T-cell (primary cell): Measurements from ENCODE around the gene RNF4. TPM values are rescaled to one million over a fixed set of nuclear protein-coding genes. Genes with fewer than 3 reads are reported as not detected.

ENCODE experiments used
- ATAC-seq, 4 experiments: fragments of 200-7000 bp in 3 of 4; fragments of 150-1000 bp in 1 of 4; cut with Tn5 transposase; replicated peaks in 1 of 4; 1 replicate in 3 of 4; 2 replicates in 1 of 4; pipeline ENCODE4 v1.10.0; 2021; ENCODE audit warnings: moderate library complexity in 3 of 4, mild to moderate bottlenecking in 2 of 4, moderate number of reproducible peaks in 1 of 4
- CTCF ChIA-PET, 2 donors: fragments of 300-600 bp; sonication (Branson Sonifier 250); formaldehyde crosslinking; loops; one replicate each; lab custom pipeline; 2022; ENCODE audit warnings: antibody characterized with exemption in 2 of 2; lab: Charles Lee
- POLR2A ChIA-PET, 2 donors: fragments of 300-600 bp; sonication (Branson Sonifier 250); formaldehyde crosslinking; loops; one replicate each; lab custom pipeline; 2022; ENCODE audit warnings: antibody characterized with exemption in 2 of 2; lab: Charles Lee
- DNase-seq, 35 experiments: peaks; one replicate each; pipeline versions ENCODE4 v3.0.0 to v3.0.0-alpha.2; 2013 to 2023
- H3K27ac ChIP-seq: one replicate; pipeline ENCODE4 v1.5.1; 2013; ENCODE audit warnings: low read length
- H3K27me3 ChIP-seq, 2 experiments: replicated peaks in 1 of 2; 1 replicate in 1 of 2; 2 replicates in 1 of 2; pipeline versions ENCODE4 v1.6.1 to v1.7.0; 2013; ENCODE audit warnings: low read length in 1 of 2, mixed read lengths in 1 of 2; ENCODE audit not compliant: control insufficient read depth in 2 of 2, insufficient read depth in 2 of 2; ENCODE audit errors: extremely low read depth in 1 of 2
- H3K36me3 ChIP-seq, 2 donors: 1 replicate in 1 of 2; 2 replicates in 1 of 2; pipeline versions ENCODE4 v1.6.1 to v1.7.0; 2013; ENCODE audit warnings: low read length in 1 of 2; ENCODE audit not compliant: control insufficient read depth in 2 of 2, insufficient read depth in 1 of 2; ENCODE audit errors: extremely low read depth in 1 of 2
- H3K4me1 ChIP-seq, 2 experiments: 1 replicate in 1 of 2; 2 replicates in 1 of 2; pipeline versions ENCODE4 v1.6.1 to v1.7.0; 2013; ENCODE audit warnings: low read length in 2 of 2, mixed read lengths in 1 of 2; ENCODE audit not compliant: insufficient read depth in 2 of 2, control insufficient read depth in 1 of 2; ENCODE audit errors: extremely low read depth in 1 of 2
- H3K4me3 ChIP-seq, 2 donors: 1 replicate in 1 of 2; 2 replicates in 1 of 2; pipeline versions ENCODE4 v1.5.1 to v1.7.0; 2013; ENCODE audit warnings: mild to moderate bottlenecking in 2 of 2, low read length in 1 of 2, moderate library complexity in 1 of 2; ENCODE audit not compliant: control insufficient read depth in 1 of 2; ENCODE audit errors: extremely low read depth in 1 of 2
- H3K9me3 ChIP-seq: 2 replicates; pipeline ENCODE4 v1.7.0; 2013
- H3K27ac Mint-ChIP-seq, 2 donors: one replicate each; pipeline ENCODE4 v1.8.0; 2020 to 2021; ENCODE audit warnings: mild to moderate bottlenecking in 2 of 2, mixed read lengths in 2 of 2
- H3K27me3 Mint-ChIP-seq, 2 donors: one replicate each; pipeline ENCODE4 v1.8.0; 2021 to 2022; ENCODE audit warnings: mixed read lengths in 2 of 2
- H3K36me3 Mint-ChIP-seq: one replicate; pipeline ENCODE4 v1.8.0; 2021; ENCODE audit warnings: mixed read lengths
- H3K4me1 Mint-ChIP-seq, 3 donors: one replicate each; pipeline ENCODE4 v1.8.0; 2020 to 2022; ENCODE audit warnings: mixed read lengths in 3 of 3, mild to moderate bottlenecking in 1 of 3
- H3K4me3 Mint-ChIP-seq, 3 donors: one replicate each; pipeline ENCODE4 v1.8.0; 2020 to 2022; ENCODE audit warnings: mild to moderate bottlenecking in 3 of 3, mixed read lengths in 3 of 3, moderate library complexity in 3 of 3
- H3K9me3 Mint-ChIP-seq, 3 donors: one replicate each; pipeline ENCODE4 v1.8.0; 2020 to 2022; ENCODE audit warnings: mixed read lengths in 3 of 3
- WGBS: methylation state at CpG from one replicate; pipeline ENCODE4 v1.1.5; 2013; ENCODE audit warnings: missing lambda C conversion rate; ENCODE audit not compliant: insufficient coverage; 5-methylcytosine and 5-hydroxymethylcytosine counted together
- total RNA-seq, 35 experiments: library from RNA in 6 of 35; stranded (reverse) in 6 of 35; fragments of 120-200 nt in 1 of 35; gene quantifications; one replicate each; pipeline versions ENCODE4 v1.2.1 to v1.2.4 and lab custom pipeline; 2013 to 2026

The RNF4 gene
- total RNA-seq, 5 donors from 2014 or later (not counting 1 experiment from before 2014, with no cell fraction given): 89.2 to 107 (median 104) TPM

GRCh38 chr4:2501034-2501594 lies 32.2 kb downstream of the RNF4 start:
- Mint-ChIP-seq H3K4me3 (no peak overlapping the region), H3K9me3 (no peaks in the 10 kb centered on the region), H3K36me3 (peaks cover 36% of the 10 kb centered on the region), H3K4me1 (peaks cover 7% of the 10 kb centered on the region in 3 donors), H3K27ac (peak overlapping the region; percentile 10 to 34), H3K27me3 (no peaks in the 10 kb centered on the region)
- WGBS: 100% methylated on average over 7 of the region's 7 CpGs
- H3K36me3 ChIP-seq: peaks cover 23 to 73% of the 10 kb centered on the region in 2 donors
- ATAC-seq: no peak
- CTCF ChIA-PET: no interaction called here
- H3K27ac ChIP-seq: no peak overlapping the region
- no peaks in the 10 kb centered on the region for H3K9me3 ChIP-seq
- DNase-seq: no peak
- no peak overlapping the region for H3K4me3 ChIP-seq
- POLR2A ChIA-PET: no interaction called here
- H3K4me1 ChIP-seq: no peaks in the 10 kb centered on the region
- H3K27me3 ChIP-seq: no peaks in the 10 kb centered on the region

GRCh38 chr4:2503809-2504208 lies 34.9 kb downstream of the RNF4 start:
- 100% methylated on average over 2 of the region's 5 CpGs for WGBS
- Mint-ChIP-seq H3K9me3 (no peaks in the 10 kb centered on the region), H3K36me3 (peaks cover 36% of the 10 kb centered on the region), H3K27ac (peak overlapping the region in 1 of 2 donors; percentile 72), H3K4me1 (peaks cover 11 to 16% (median 15%) of the 10 kb centered on the region in 3 donors), H3K27me3 (no peaks in the 10 kb centered on the region), H3K4me3 (no peak overlapping the region)
- no peak overlapping the region for H3K27ac ChIP-seq
- ATAC-seq: no peak
- H3K27me3 ChIP-seq: no peaks in the 10 kb centered on the region
- POLR2A ChIA-PET: no interaction called here
- no peak for DNase-seq
- no peaks in the 10 kb centered on the region for H3K9me3 ChIP-seq
- CTCF ChIA-PET: interaction anchor here in 1 of 2 donors (0.6 kb wide), 1 partner anchor 336 kb away, joined by 8 read pairs; no protein-coding TSS in a partner anchor
- H3K4me1 ChIP-seq: peaks cover 0 to 8% of the 10 kb centered on the region in 2 experiments
- H3K4me3 ChIP-seq: no peak overlapping the region
- peaks cover 17 to 69% of the 10 kb centered on the region in 2 donors for H3K36me3 ChIP-seq

GRCh38 chr4:2507259-2507658 lies 38.4 kb downstream of the RNF4 start:
- H3K27me3 Mint-ChIP-seq: no peaks in the 10 kb centered on the region
- POLR2A ChIA-PET: no interaction called here
- no peak overlapping the region for H3K4me3 ChIP-seq
- peaks cover 0 to 36% of the 10 kb centered on the region in 2 experiments for H3K4me1 ChIP-seq
- no peak overlapping the region for H3K27ac Mint-ChIP-seq
- H3K9me3 ChIP-seq: no peaks in the 10 kb centered on the region
- ATAC-seq: no peak
- peaks cover 28% of the 10 kb centered on the region for H3K36me3 Mint-ChIP-seq
- H3K9me3 Mint-ChIP-seq: no peaks in the 10 kb centered on the region
- H3K4me3 Mint-ChIP-seq: no peak overlapping the region
- 100% methylated on average over 4 of the region's 4 CpGs for WGBS
- no peaks in the 10 kb centered on the region for H3K27me3 ChIP-seq
- H3K4me1 Mint-ChIP-seq: peaks cover 15 to 26% (median 19%) of the 10 kb centered on the region in 3 donors
- CTCF ChIA-PET: no interaction called here
- no peak for DNase-seq
- peaks cover 10 to 65% of the 10 kb centered on the region in 2 donors for H3K36me3 ChIP-seq
- H3K27ac ChIP-seq: no peak overlapping the region

GRCh38 chr4:2507855-2508254 lies 38.9 kb downstream of the RNF4 start:
- Mint-ChIP-seq H3K27ac (peak overlapping the region in 1 of 2 donors; percentile 28), H3K9me3 (no peaks in the 10 kb centered on the region), H3K27me3 (no peaks in the 10 kb centered on the region), H3K4me1 (peaks cover 15 to 26% (median 19%) of the 10 kb centered on the region in 3 donors), H3K36me3 (peaks cover 29% of the 10 kb centered on the region), H3K4me3 (no peak overlapping the region)
- Histone ChIP-seq H3K4me1 (peaks cover 0 to 37% of the 10 kb centered on the region in 2 experiments), H3K36me3 (peaks cover 12 to 70% of the 10 kb centered on the region in 2 donors), H3K4me3 (no peak overlapping the region), H3K9me3 (no peaks in the 10 kb centered on the region), H3K27ac (no peak overlapping the region), H3K27me3 (no peaks in the 10 kb centered on the region)
- WGBS: 67% methylated on average over 1 of the region's 7 CpGs
- CTCF ChIA-PET: interaction anchor here in 1 of 2 donors (0.5 kb wide), 1 partner anchor 57 kb away, joined by 3 read pairs; no protein-coding TSS in a partner anchor
- ATAC-seq: no peak
- no peak for DNase-seq
- POLR2A ChIA-PET: no interaction called here

- peak overlapping the region; percentile 47 for H3K27ac ChIP-seq
- peaks cover 45% of the 10 kb centered on the region for H3K36me3 Mint-ChIP-seq
- H3K9me3 ChIP-seq: no peaks in the 10 kb centered on the region
- H3K27me3 ChIP-seq: no peaks in the 10 kb centered on the region
- no peak for DNase-seq
- ChIA-PET POLR2A (interaction anchor here in 1 of 2 donors (0.7 kb wide), 1 partner anchor 270 kb away, joined by 3 read pairs; no protein-coding TSS in a partner anchor), CTCF (interaction anchor here in 1 of 2 donors (0.5 kb wide), 1 partner anchor 40 kb away, joined by 3 read pairs; no protein-coding TSS in a partner anchor)
- no peaks in the 10 kb centered on the region for H3K9me3 Mint-ChIP-seq
- H3K27ac Mint-ChIP-seq: peak overlapping the region; percentile 55 to 73
- peaks cover 19 to 79% of the 10 kb centered on the region in 2 donors for H3K36me3 ChIP-seq
- no peak overlapping the region for H3K4me3 Mint-ChIP-seq
- no peaks in the 10 kb centered on the region for H3K27me3 Mint-ChIP-seq
- ATAC-seq: no peak
- peaks cover 0 to 37% of the 10 kb centered on the region in 2 experiments for H3K4me1 ChIP-seq
- 85% methylated on average over 11 of the region's 13 CpGs for WGBS
- no peak overlapping the region for H3K4me3 ChIP-seq
- peaks cover 8 to 24% (median 16%) of the 10 kb centered on the region in 3 donors for H3K4me1 Mint-ChIP-seq
Observed at GRCh38 chr4:2510351-2511259, 41.7 kb downstream of the RNF4 start.

GRCh38 chr4:2511645-2512131 lies 42.8 kb downstream of the RNF4 start:
- H3K36me3 Mint-ChIP-seq: peaks cover 47% of the 10 kb centered on the region

More at GRCh38 chr4:2511645-2512131, 42.8 kb downstream of the RNF4 start:
- H3K4me3 ChIP-seq: no peak overlapping the region
- peak overlapping the region; percentile 47 for H3K27ac ChIP-seq
- Mint-ChIP-seq H3K27me3 (no peaks in the 10 kb centered on the region), H3K9me3 (no peaks in the 10 kb centered on the region), H3K4me1 (peaks cover 8 to 22% (median 16%) of the 10 kb centered on the region in 3 donors), H3K4me3 (no peak overlapping the region), H3K27ac (peak overlapping the region; percentile 63 to 66)
- ATAC-seq: peak in 3 of 4 experiments; percentile 37 to 54 (median 38)
- CTCF ChIA-PET: interaction anchor here in 1 of 2 donors (0.9 kb wide), 1 partner anchor 22 kb away, joined by 3 read pairs; no protein-coding TSS in a partner anchor
- no peaks in the 10 kb centered on the region for H3K9me3 ChIP-seq
- peak in 3 of 35 experiments; percentile 2 to 37 (median 4) for DNase-seq
- no peaks in the 10 kb centered on the region for H3K27me3 ChIP-seq
- peaks cover 19 to 76% of the 10 kb centered on the region in 2 donors for H3K36me3 ChIP-seq
- POLR2A ChIA-PET: no interaction called here
- peaks cover 0 to 37% of the 10 kb centered on the region in 2 experiments for H3K4me1 ChIP-seq
- no CpG with 5 or more reads among the region's 9 CpGs for WGBS
